K562 (cell line): ENCODE data around the gene C11orf98. TPM values are rescaled to one million over a fixed set of nuclear protein-coding genes. Genes with fewer than 3 reads are reported as not detected.
A peak's percentile ranks its signal among the peaks of the same experiment; 100 is the strongest.

Experiments
- BDP1 ChIP-seq: IDR thresholded peaks from 3 replicates; pipeline ENCODE4 v1.6.1; 2011; ENCODE audit not compliant: insufficient read length, insufficient read depth
- CREM ChIP-seq: IDR thresholded peaks from 2 replicates; pipeline ENCODE4 v1.6.1; 2014; ENCODE audit warnings: antibody characterized with exemption, low read depth
- ETV1 ChIP-seq: fragments of 450-650 bp; conservative IDR thresholded peaks from 2 replicates; pipeline ENCODE4 v1.6.1; 2016; ENCODE audit warnings: missing genetic modification characterization, control low read depth, low read depth, missing compliant biosample characterization
- FOSL1 ChIP-seq: fragments of 200-800 bp; sonication (Bioruptor generic); conservative IDR thresholded peaks from 2 replicates; pipeline ENCODE4 v1.6.1; 2016; ENCODE audit warnings: missing genetic modification characterization, missing compliant biosample characterization
- FOXJ3 ChIP-seq: sonication (generic); formaldehyde crosslinking; IDR thresholded peaks from 2 replicates; pipeline ENCODE4 v1.4.0; 2020; ENCODE audit warnings: mild to moderate bottlenecking, missing genetic modification reagents
- HMG20B ChIP-seq: fragments of 250-450 bp; sonication (Bioruptor Pico); IDR thresholded peaks from 2 replicates; pipeline ENCODE4 v1.5.0; 2021; ENCODE audit warnings: mild to moderate bottlenecking
- KDM1A ChIP-seq, 2 experiments: fragments of 450-650 bp; IDR thresholded peaks; 2 replicates each; pipeline ENCODE4 v1.6.1; 2016; ENCODE audit warnings: mild to moderate bottlenecking in 2 of 2
- MTA3 ChIP-seq: fragments of 450-650 bp; formaldehyde crosslinking; IDR thresholded peaks from 2 replicates; pipeline ENCODE4 v1.6.1; 2017; ENCODE audit warnings: mild to moderate bottlenecking, borderline replicate concordance
- NFIX ChIP-seq: fragments of 250-450 bp; sonication (Bioruptor Pico); IDR thresholded peaks from 2 replicates; pipeline ENCODE4 v1.4.0; 2020; ENCODE audit warnings: low read depth, mild to moderate bottlenecking, moderate library complexity
- POLR3A ChIP-seq: IDR thresholded peaks from 2 replicates; pipeline ENCODE4 v1.6.1; 2011; ENCODE audit warnings: borderline replicate concordance, mild to moderate bottlenecking, moderate library complexity; ENCODE audit not compliant: insufficient read length, insufficient read depth; ENCODE audit errors: extremely low read depth
- RCOR1 ChIP-seq, 2 experiments: IDR thresholded peaks; 2 replicates each; pipeline ENCODE4 v1.6.1; 2012; ENCODE audit warnings: low read depth in 2 of 2, low read length in 2 of 2, borderline replicate concordance in 1 of 2, improper control_type of control experiment in 1 of 2
- SMAD3 ChIP-seq: fragments of 450-650 bp; formaldehyde crosslinking; conservative IDR thresholded peaks from 2 replicates; pipeline ENCODE4 v1.4.0; 2020; ENCODE audit warnings: mild to moderate bottlenecking
- TARDBP ChIP-seq: fragments of 450-650 bp; IDR thresholded peaks from 2 replicates; pipeline ENCODE4 v1.6.1; 2016
- U2AF2 ChIP-seq: fragments of 200-400 bp; formaldehyde crosslinking; optimal IDR thresholded peaks from 2 replicates; pipeline ENCODE3; 2017; ENCODE audit warnings: low read depth, mild to moderate bottlenecking, low read length
- YBX1 ChIP-seq: fragments of 450-650 bp; IDR thresholded peaks from 2 replicates; pipeline ENCODE4 v1.7.1; 2016; ENCODE audit warnings: mild to moderate bottlenecking
- ZFP36 ChIP-seq: fragments of 150-350 bp; IDR thresholded peaks from 2 replicates; pipeline ENCODE4 v1.6.1; 2018; ENCODE audit warnings: low read length, low read depth; ENCODE audit not compliant: partially characterized antibody
- ZNF197 ChIP-seq: fragments of 200-800 bp; sonication (Bioruptor generic); IDR thresholded peaks from 2 replicates; pipeline ENCODE4 v1.6.1; 2016; ENCODE audit warnings: low read depth, missing genetic modification characterization, missing compliant biosample characterization
- ZNF57 ChIP-seq: fragments of 450-650 bp; formaldehyde crosslinking; IDR thresholded peaks from 2 replicates; pipeline ENCODE4 v1.4.0; 2020; ENCODE audit warnings: mild to moderate bottlenecking, moderate library complexity
- polyA plus RNA-seq, 8 experiments: library from polyadenylated mRNA; depleted of rRNA in 4 of 8; stranded (reverse) in 5 of 8; unstranded in 3 of 8; fragments of >200 nt; fragmentation: Nextera tagmentation in 2 of 8; fragmentation: Illumina TruSeq in 1 of 8; extraction: Ambion mirVana in 2 of 8; extraction: Trizol in 1 of 8; gene quantifications; 2 replicates each; pipeline versions ENCODE4 v1.2.1 to v1.2.3, GENCODE V29; 2011 to 2014; ENCODE audit warnings: inconsistent platforms in 1 of 8, missing spikeins in 1 of 8
- total RNA-seq, 7 experiments: library from RNA; depleted of rRNA in 6 of 7; stranded (reverse); fragments of >200 nt in 6 of 7; fragmentation: Illumina TruSeq in 2 of 7; extraction: Trizol in 2 of 7; gene quantifications; 2 replicates each; pipeline versions ENCODE4 v1.2.1 to v1.2.3, GENCODE V29; 2011 to 2021; ENCODE audit warnings: low replicate concordance in 1 of 7
- TF ChIP-seq, protein P1 (sequence below), 2 experiments: fragments of 200-800 bp in 1 of 2; sonication (Bioruptor generic) in 1 of 2; sonication (generic) in 1 of 2; formaldehyde crosslinking in 1 of 2; IDR thresholded peaks in 1 of 2; conservative IDR thresholded peaks in 1 of 2; 2 replicates each; pipeline versions ENCODE4 v1.5.0 to v1.6.1; 2016 to 2020; ENCODE audit warnings: missing compliant biosample characterization in 1 of 2, missing genetic modification characterization in 1 of 2, missing genetic modification reagents in 1 of 2
- TF ChIP-seq, protein P2 (sequence below): sonication (generic); formaldehyde crosslinking; IDR thresholded peaks from 2 replicates; pipeline ENCODE4 v1.8.0; 2022; ENCODE audit warnings: mild to moderate bottlenecking, missing genetic modification reagents
- TF ChIP-seq, protein P3 (sequence below), 2 experiments: fragments of 150-350 bp in 1 of 2; IDR thresholded peaks; 2 replicates each; pipeline ENCODE4 v1.6.1; 2012 to 2016; ENCODE audit warnings: low read depth in 2 of 2, low read length in 2 of 2, mild to moderate bottlenecking in 1 of 2, moderate library complexity in 1 of 2
- TF ChIP-seq, protein P4 (sequence below): IDR thresholded peaks from 2 replicates; pipeline ENCODE4 v1.6.1; 2014; ENCODE audit warnings: antibody characterized with exemption

The C11orf98 gene
- total and polyA plus RNA-seq, 9 of the 15 experiments (the other 6 are each of a cell fraction or from before 2014, with no cell fraction given), result 103 to 352 (median 218) TPM

- TF ChIP-seq RCOR1 (IDR thresholded peaks at IDR 0.05; ENCODE audit: borderline replicate concordance in 1 of 2, low read depth in 2 of 2, low read length in 2 of 2) (peak in 1 of 2 experiments; percentile 14; a peak in 1 of 4 replicates), POLR3A (no peak), CREM (no peak), HMG20B (CRISPR knock-in tag) (no peak), NFIX (CRISPR knock-in tag) (no peak), MTA3 (no peak), TARDBP (no peak), ETV1 (tag) (no peak), U2AF2 (no peak), KDM1A (IDR thresholded peaks at IDR 0.05) (peak in 1 of 2 experiments; percentile 29; a peak in 1 of 4 replicates), ZNF57 (CRISPR knock-in tag) (no peak), ZNF197 (no peak), SMAD3 (no peak), ZFP36 (no peak), FOXJ3 (CRISPR knock-in tag) (no peak), YBX1 (no peak), FOSL1 (peak; percentile 62), BDP1 (no peak)
- TF ChIP-seq, protein P1, sequence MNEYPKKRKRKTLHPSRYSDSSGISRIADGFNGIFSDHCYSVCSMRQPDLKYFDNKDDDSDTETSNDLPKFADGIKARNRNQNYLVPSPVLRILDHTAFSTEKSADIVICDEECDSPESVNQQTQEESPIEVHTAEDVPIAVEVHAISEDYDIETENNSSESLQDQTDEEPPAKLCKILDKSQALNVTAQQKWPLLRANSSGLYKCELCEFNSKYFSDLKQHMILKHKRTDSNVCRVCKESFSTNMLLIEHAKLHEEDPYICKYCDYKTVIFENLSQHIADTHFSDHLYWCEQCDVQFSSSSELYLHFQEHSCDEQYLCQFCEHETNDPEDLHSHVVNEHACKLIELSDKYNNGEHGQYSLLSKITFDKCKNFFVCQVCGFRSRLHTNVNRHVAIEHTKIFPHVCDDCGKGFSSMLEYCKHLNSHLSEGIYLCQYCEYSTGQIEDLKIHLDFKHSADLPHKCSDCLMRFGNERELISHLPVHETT (CRISPR knock-in tag; conservative IDR thresholded peaks at IDR 0.05 in 1 of 2, IDR thresholded peaks at IDR 0.05 in 1 of 2), result no peak
- TF ChIP-seq, protein P2, sequence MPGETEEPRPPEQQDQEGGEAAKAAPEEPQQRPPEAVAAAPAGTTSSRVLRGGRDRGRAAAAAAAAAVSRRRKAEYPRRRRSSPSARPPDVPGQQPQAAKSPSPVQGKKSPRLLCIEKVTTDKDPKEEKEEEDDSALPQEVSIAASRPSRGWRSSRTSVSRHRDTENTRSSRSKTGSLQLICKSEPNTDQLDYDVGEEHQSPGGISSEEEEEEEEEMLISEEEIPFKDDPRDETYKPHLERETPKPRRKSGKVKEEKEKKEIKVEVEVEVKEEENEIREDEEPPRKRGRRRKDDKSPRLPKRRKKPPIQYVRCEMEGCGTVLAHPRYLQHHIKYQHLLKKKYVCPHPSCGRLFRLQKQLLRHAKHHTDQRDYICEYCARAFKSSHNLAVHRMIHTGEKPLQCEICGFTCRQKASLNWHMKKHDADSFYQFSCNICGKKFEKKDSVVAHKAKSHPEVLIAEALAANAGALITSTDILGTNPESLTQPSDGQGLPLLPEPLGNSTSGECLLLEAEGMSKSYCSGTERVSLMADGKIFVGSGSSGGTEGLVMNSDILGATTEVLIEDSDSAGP (CRISPR knock-in tag), result no peak
- TF ChIP-seq, protein P3, sequence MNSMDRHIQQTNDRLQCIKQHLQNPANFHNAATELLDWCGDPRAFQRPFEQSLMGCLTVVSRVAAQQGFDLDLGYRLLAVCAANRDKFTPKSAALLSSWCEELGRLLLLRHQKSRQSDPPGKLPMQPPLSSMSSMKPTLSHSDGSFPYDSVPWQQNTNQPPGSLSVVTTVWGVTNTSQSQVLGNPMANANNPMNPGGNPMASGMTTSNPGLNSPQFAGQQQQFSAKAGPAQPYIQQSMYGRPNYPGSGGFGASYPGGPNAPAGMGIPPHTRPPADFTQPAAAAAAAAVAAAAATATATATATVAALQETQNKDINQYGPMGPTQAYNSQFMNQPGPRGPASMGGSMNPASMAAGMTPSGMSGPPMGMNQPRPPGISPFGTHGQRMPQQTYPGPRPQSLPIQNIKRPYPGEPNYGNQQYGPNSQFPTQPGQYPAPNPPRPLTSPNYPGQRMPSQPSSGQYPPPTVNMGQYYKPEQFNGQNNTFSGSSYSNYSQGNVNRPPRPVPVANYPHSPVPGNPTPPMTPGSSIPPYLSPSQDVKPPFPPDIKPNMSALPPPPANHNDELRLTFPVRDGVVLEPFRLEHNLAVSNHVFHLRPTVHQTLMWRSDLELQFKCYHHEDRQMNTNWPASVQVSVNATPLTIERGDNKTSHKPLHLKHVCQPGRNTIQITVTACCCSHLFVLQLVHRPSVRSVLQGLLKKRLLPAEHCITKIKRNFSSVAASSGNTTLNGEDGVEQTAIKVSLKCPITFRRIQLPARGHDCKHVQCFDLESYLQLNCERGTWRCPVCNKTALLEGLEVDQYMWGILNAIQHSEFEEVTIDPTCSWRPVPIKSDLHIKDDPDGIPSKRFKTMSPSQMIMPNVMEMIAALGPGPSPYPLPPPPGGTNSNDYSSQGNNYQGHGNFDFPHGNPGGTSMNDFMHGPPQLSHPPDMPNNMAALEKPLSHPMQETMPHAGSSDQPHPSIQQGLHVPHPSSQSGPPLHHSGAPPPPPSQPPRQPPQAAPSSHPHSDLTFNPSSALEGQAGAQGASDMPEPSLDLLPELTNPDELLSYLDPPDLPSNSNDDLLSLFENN (IDR thresholded peaks at IDR 0.05; ENCODE audit: low read depth in 2 of 2, low read length in 2 of 2), result no peak
- TF ChIP-seq, protein P4, sequence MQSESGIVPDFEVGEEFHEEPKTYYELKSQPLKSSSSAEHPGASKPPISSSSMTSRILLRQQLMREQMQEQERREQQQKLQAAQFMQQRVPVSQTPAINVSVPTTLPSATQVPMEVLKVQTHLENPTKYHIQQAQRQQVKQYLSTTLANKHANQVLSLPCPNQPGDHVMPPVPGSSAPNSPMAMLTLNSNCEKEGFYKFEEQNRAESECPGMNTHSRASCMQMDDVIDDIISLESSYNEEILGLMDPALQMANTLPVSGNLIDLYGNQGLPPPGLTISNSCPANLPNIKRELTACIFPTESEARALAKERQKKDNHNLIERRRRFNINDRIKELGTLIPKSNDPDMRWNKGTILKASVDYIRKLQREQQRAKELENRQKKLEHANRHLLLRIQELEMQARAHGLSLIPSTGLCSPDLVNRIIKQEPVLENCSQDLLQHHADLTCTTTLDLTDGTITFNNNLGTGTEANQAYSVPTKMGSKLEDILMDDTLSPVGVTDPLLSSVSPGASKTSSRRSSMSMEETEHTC, result no peak
Measured at GRCh38 chr11:62713343-62713742, 48.3 kb upstream of the C11orf98 start (continued).
